Uterus (tissue), 4 donors: ENCODE results near the gene AP1B1. TPM values are rescaled to one million over a fixed set of nuclear protein-coding genes. Genes with fewer than 3 reads are reported as not detected.

Experiments used
- DNase-seq, 2 donors: peaks; one replicate each; pipeline ENCODE4 v3.0.0-alpha.2; 2019 to 2020
- H3K27ac ChIP-seq, 2 donors: fragments of 200-600 bp; sonication (generic); 1 replicate in 1 of 2; 2 replicates in 1 of 2; pipeline ENCODE4 v1.5.1; 2016 to 2018
- H3K27me3 ChIP-seq, 2 donors: fragments of 200-600 bp; sonication (generic); one replicate each; pipeline ENCODE4 v1.5.1; 2018 to 2019; ENCODE audit warnings: control low read depth in 1 of 2
- H3K36me3 ChIP-seq, 2 donors: fragments of 200-600 bp; sonication (generic); one replicate each; pipeline ENCODE4 v1.5.1; 2019; ENCODE audit warnings: control low read depth in 1 of 2
- H3K4me1 ChIP-seq, 2 donors: fragments of 200-600 bp; sonication (generic); one replicate each; pipeline ENCODE4 v1.5.1; 2018 to 2019; ENCODE audit warnings: control low read depth in 1 of 2
- H3K4me3 ChIP-seq, 2 donors: fragments of 200-600 bp; sonication (generic); 1 replicate in 1 of 2; 2 replicates in 1 of 2; pipeline ENCODE4 v1.5.1; 2018 to 2019; ENCODE audit warnings: mild to moderate bottlenecking in 1 of 2
- H3K9me3 ChIP-seq, 2 donors: fragments of 200-600 bp; sonication (generic); one replicate each; pipeline ENCODE4 v1.5.1; 2019; ENCODE audit warnings: control low read depth in 1 of 2
- CTCF ChIP-seq, 4 experiments: fragments of 200-600 bp in 2 of 4; fragments of 450-650 bp in 2 of 4; sonication (generic) in 2 of 4; IDR thresholded peaks; one replicate each; pipeline ENCODE4 v1.5.1; 2016 to 2019; ENCODE audit warnings: antibody characterized with exemption in 4 of 4, mild to moderate bottlenecking in 2 of 4, moderate library complexity in 1 of 4
- POLR2A ChIP-seq, 2 donors: fragments of 450-650 bp; IDR thresholded peaks; one replicate each; pipeline ENCODE4 v1.6.1; 2016; ENCODE audit warnings: antibody characterized with exemption in 2 of 2, mild to moderate bottlenecking in 1 of 2, moderate library complexity in 1 of 2
- intact Hi-C: fragments of 100-400 bp; cut with DNase I; formaldehyde crosslinking; loops from one replicate; pipeline ENCODE4 v1.15.1; 2023; ENCODE audit warnings: low total_unique reads
- total RNA-seq, 4 donors: library from RNA; depleted of rRNA in 3 of 4; stranded (reverse); fragments of >200 nt in 3 of 4; gene quantifications; one replicate each; pipeline versions ENCODE4 v1.1.0 to v1.2.4, GENCODE V29; 2014 to 2023
- donor health status: DM: yes; HTN: yes; CAD: no.

AP1B1 gene
- total RNA-seq, 4 donors from 2014 or later = 32.3 to 49.6 (median 36.6) TPM

- intact Hi-C loops = no loop called here
- Histone ChIP-seq H3K4me3 (no peak overlapping the region), H3K27me3 (no peaks in the 10 kb centered on the region), H3K9me3 (no peaks in the 10 kb centered on the region), H3K4me1 (no peaks in the 10 kb centered on the region), H3K27ac (no peak overlapping the region), H3K36me3 (no peaks in the 10 kb centered on the region)
- no peak for DNase-seq
- no peak for TF ChIP-seq POLR2A (IDR thresholded peaks at IDR 0.05)
Measured at GRCh38 chr22:29302402-29302680, 86.0 kb downstream of the AP1B1 start.

GRCh38 chr22:29301716-29302401, 86.5 kb downstream of the AP1B1 start:
- Histone ChIP-seq H3K9me3 (no peaks in the 10 kb centered on the region), H3K36me3 (no peaks in the 10 kb centered on the region), H3K27me3 (no peaks in the 10 kb centered on the region), H3K4me1 (no peaks in the 10 kb centered on the region), H3K27ac (no peak overlapping the region), H3K4me3 (no peak overlapping the region)
- TF ChIP-seq CTCF (IDR thresholded peaks at IDR 0.05) (no peak), POLR2A (IDR thresholded peaks at IDR 0.05) (no peak)
- DNase-seq = no peak
- intact Hi-C loops = no loop called here

- intact Hi-C loops = no loop called here
- no peaks in the 10 kb centered on the region for H3K4me1 ChIP-seq
- H3K36me3 ChIP-seq = no peaks in the 10 kb centered on the region
- H3K9me3 ChIP-seq = no peaks in the 10 kb centered on the region
- H3K27ac ChIP-seq = no peak overlapping the region
- H3K27me3 ChIP-seq = no peaks in the 10 kb centered on the region
- no peak overlapping the region for H3K4me3 ChIP-seq
- DNase-seq = no peak
- no peak for TF ChIP-seq CTCF (IDR thresholded peaks at IDR 0.05)
- no peak for TF ChIP-seq POLR2A (IDR thresholded peaks at IDR 0.05)
Measured at GRCh38 chr22:29300807-29301601, 87.4 kb downstream of the AP1B1 start.

GRCh38 chr22:29300467-29300806, 87.9 kb downstream of the AP1B1 start:
- H3K4me1 ChIP-seq = no peaks in the 10 kb centered on the region
- no peak overlapping the region for H3K27ac ChIP-seq
- no peak for TF ChIP-seq CTCF (IDR thresholded peaks at IDR 0.05)
- TF ChIP-seq POLR2A (IDR thresholded peaks at IDR 0.05) = no peak
- no peaks in the 10 kb centered on the region for H3K27me3 ChIP-seq
- H3K4me3 ChIP-seq = no peak overlapping the region
- H3K36me3 ChIP-seq = no peaks in the 10 kb centered on the region
- intact Hi-C loops = no loop called here
- H3K9me3 ChIP-seq = no peaks in the 10 kb centered on the region
- no peak for DNase-seq

- Histone ChIP-seq H3K4me1 (no peaks in the 10 kb centered on the region), H3K36me3 (no peaks in the 10 kb centered on the region), H3K27me3 (no peaks in the 10 kb centered on the region), H3K27ac (no peak overlapping the region), H3K4me3 (no peak overlapping the region), H3K9me3 (no peaks in the 10 kb centered on the region)
- DNase-seq = no peak
- TF ChIP-seq POLR2A (IDR thresholded peaks at IDR 0.05) (no peak), CTCF (IDR thresholded peaks at IDR 0.05) (no peak)
- intact Hi-C loops = no loop called here
Measured at GRCh38 chr22:29299136-29299900, 89.1 kb downstream of the AP1B1 start.
